HG02852 (cell line): ENCODE measurements around the gene PKP4.

ENCODE experiments used
- ATAC-seq: cut with Tn5 transposase; IDR thresholded peaks from one replicate; pipeline ENCODE4 v1.9.1; 2021; ENCODE audit warnings: mild to moderate bottlenecking, moderate library complexity; ENCODE audit not compliant: unreplicated experiment

PKP4 gene

GRCh38 chr2:158583923-158584322, 127.2 kb downstream of the PKP4 start:
- no peak for ATAC-seq

GRCh38 chr2:158586491-158586890, 129.7 kb downstream of the PKP4 start:
- ATAC-seq: no peak

- no peak for ATAC-seq
Observed at GRCh38 chr2:158589303-158589702, 132.6 kb downstream of the PKP4 start.

GRCh38 chr2:158598862-158599517, 142.2 kb downstream of the PKP4 start:
- ATAC-seq: no peak

GRCh38 chr2:158599609-158600008, 142.9 kb downstream of the PKP4 start:
- no peak for ATAC-seq

GRCh38 chr2:158600155-158600802, 143.5 kb downstream of the PKP4 start:
- ATAC-seq: no peak

GRCh38 chr2:158602027-158602426, 145.3 kb downstream of the PKP4 start:
- no peak for ATAC-seq

- ATAC-seq: no peak
Observed at GRCh38 chr2:158603205-158603604, 146.5 kb downstream of the PKP4 start.

- ATAC-seq: no peak
Observed at GRCh38 chr2:158603986-158604385, 147.2 kb downstream of the PKP4 start.

GRCh38 chr2:158610059-158610458, 153.3 kb downstream of the PKP4 start:
- no peak for ATAC-seq

- ATAC-seq: no peak
Observed at GRCh38 chr2:158616480-158617000, 159.8 kb downstream of the PKP4 start.

- ATAC-seq: no peak
Observed at GRCh38 chr2:158618891-158619490, 162.2 kb downstream of the PKP4 start.

GRCh38 chr2:158619496-158619895, 162.7 kb downstream of the PKP4 start:
- ATAC-seq: no peak

GRCh38 chr2:158620656-158621055, 163.9 kb downstream of the PKP4 start:
- ATAC-seq: no peak

GRCh38 chr2:158624071-158624667, 167.4 kb downstream of the PKP4 start:
- ATAC-seq: no peak

GRCh38 chr2:158624961-158625360, 168.2 kb downstream of the PKP4 start:
- ATAC-seq: no peak

GRCh38 chr2:158629116-158629515, 172.4 kb downstream of the PKP4 start:
- ATAC-seq: no peak

- no peak for ATAC-seq
Observed at GRCh38 chr2:158633261-158633660, 176.5 kb downstream of the PKP4 start.

- no peak for ATAC-seq
Observed at GRCh38 chr2:158634627-158635026, 177.9 kb downstream of the PKP4 start.

- ATAC-seq: no peak
Observed at GRCh38 chr2:158635961-158636601, 179.3 kb downstream of the PKP4 start.

- ATAC-seq: no peak
Observed at GRCh38 chr2:158637357-158637756, 180.6 kb downstream of the PKP4 start.
